Measurements from ENCODE around the gene YAF2. TPM values are rescaled to one million over a fixed set of nuclear protein-coding genes. Genes with fewer than 3 reads are reported as not detected.

Gene YAF2
- total and polyA plus RNA-seq, 2 donors (not counting 3 experiments of a cell fraction or from before 2014, with no cell fraction given) = 6.9 to 29.2 TPM

GRCh38 chr12:42173961-42174521 lies 64.0 kb downstream of the YAF2 start:
- no peaks in the 10 kb centered on the region for H3K9me1 ChIP-seq (replicated peaks; ENCODE audit: control insufficient read depth, extremely low read depth, insufficient read depth, low read length)
- H3K27me3 ChIP-seq (ENCODE audit: control insufficient read depth in 2 of 2, insufficient read depth in 2 of 2, low read length in 2 of 2) = no peaks in the 10 kb centered on the region
- no peaks in the 10 kb centered on the region for H3K36me3 ChIP-seq (ENCODE audit: control insufficient read depth in 2 of 2, extremely low read depth in 1 of 2, insufficient read depth in 2 of 2, low read length in 2 of 2)
- no peak overlapping the region for H3K4me3 ChIP-seq (replicated peaks in 1 of 3; ENCODE audit: insufficient read depth in 1 of 3, low read depth in 1 of 3, low read length in 3 of 3)
- no peaks in the 10 kb centered on the region for H3K9me3 ChIP-seq (replicated peaks; ENCODE audit: control insufficient read depth, insufficient read depth, low read length)
- H2AFZ ChIP-seq (ENCODE audit: low read depth, low read length) = no peak overlapping the region
- FAIRE-seq = no peak
- peak; percentile 52 for DNase-seq (ENCODE audit: low read depth, low spot score)
- H3K4me1 ChIP-seq (ENCODE audit: control insufficient read depth, extremely low read depth, insufficient read depth, low read length) = no peaks in the 10 kb centered on the region
- H3K9ac ChIP-seq (replicated peaks; ENCODE audit: extremely low read depth, insufficient read depth, low read length) = no peak overlapping the region
- TF ChIP-seq FOS (IDR thresholded peaks at IDR 0.05; ENCODE audit: borderline replicate concordance, insufficient read depth, low read length) (no peak), MYC (IDR thresholded peaks at IDR 0.05; ENCODE audit: low read depth, low read length) (no peak), POLR2A (IDR thresholded peaks at IDR 0.05; ENCODE audit: low read depth, low read length) (no peak), JUN (IDR thresholded peaks at IDR 0.05; ENCODE audit: borderline replicate concordance, insufficient read depth, insufficient read length, low read depth) (no peak), EZH2 (IDR thresholded peaks at IDR 0.05; ENCODE audit: borderline replicate concordance, low read depth, low read length, severe bottlenecking) (no peak), POLR2AphosphoS5 (IDR thresholded peaks at IDR 0.05; ENCODE audit: insufficient read depth, low read depth, low read length) (no peak), MAX (IDR thresholded peaks at IDR 0.05; ENCODE audit: insufficient read depth, insufficient read length) (no peak), CTCF (IDR thresholded peaks at IDR 0.05; ENCODE audit: extremely low read depth in 1 of 2, insufficient read depth in 1 of 2, low read depth in 1 of 2, low read length in 2 of 2) (no peak), GATA2 (IDR thresholded peaks at IDR 0.05; ENCODE audit: insufficient read depth, insufficient read length, low read depth, low read length) (no peak)
- H4K20me1 ChIP-seq (replicated peaks; ENCODE audit: control insufficient read depth, extremely low read depth, insufficient read depth, low read length) = no peaks in the 10 kb centered on the region
- BruUV-seq (replicated peaks) = no TSS peak
- ChIA-PET POLR2A (no interaction called here), CTCF (interaction anchor here (1.2 kb wide), 1 partner anchor 13 kb away, joined by 3 read pairs; no protein-coding TSS in a partner anchor)
- no peaks in the 10 kb centered on the region for H3K79me2 ChIP-seq (ENCODE audit: control insufficient read depth, insufficient read depth, low read length)
- dilution Hi-C loops (cut with MboI; ENCODE audit: extremely low pct_ligation_motif_present, low sequenced_read_pairs) = no loop called here
- H3K27ac ChIP-seq (ENCODE audit: insufficient read depth, low read depth, low read length) = no peak overlapping the region
- no peak overlapping the region for H3K4me2 ChIP-seq (ENCODE audit: insufficient read depth, low read length)
- intact Hi-C loops (cut with micrococcal nuclease) = no loop called here
